Measurements from ENCODE around the gene KPNA2. TPM values are rescaled to one million over a fixed set of nuclear protein-coding genes. Genes with fewer than 3 reads are reported as not detected.

Gene KPNA2
- polyA plus RNA-seq = 108 and 115 TPM in 2 replicates

GRCh38 chr17:68035523-68036303, at the start of gene KPNA2:
KPNA2 (plus strand) TSS chr17:68035735; CDS start chr17:68037133, 1,398 bp downstream.

GRCh38 chr17:67996301-67997171, 39.0 kb upstream of the KPNA2 start, which contains the start of gene C17orf58:
C17orf58 (minus strand) TSS chr17:67996469; CDS start chr17:67996198, 271 bp downstream.

Other genes starting within 250 kb of the KPNA2 start
- 33.4 and 45.6 TPM in 2 replicates for gene BPTF, start 210.2 kb upstream of the KPNA2 start, polyA plus RNA-seq
- 18.0 and 19.1 TPM in 2 replicates for gene C17orf58, start 39.3 kb upstream of the KPNA2 start, polyA plus RNA-seq
- 215 and 258 TPM in 2 replicates for gene AMZ2, start 212.3 kb downstream of the KPNA2 start, polyA plus RNA-seq

All from Purkinje cell (primary cell).